T-cell (primary cell): ENCODE measurements around the gene STRN3. TPM values are rescaled to one million over a fixed set of nuclear protein-coding genes. Genes with fewer than 3 reads are reported as not detected.

Experiments used
- ATAC-seq, 4 experiments: fragments of 200-7000 bp in 3 of 4; fragments of 150-1000 bp in 1 of 4; cut with Tn5 transposase; replicated peaks in 1 of 4; 1 replicate in 3 of 4; 2 replicates in 1 of 4; pipeline ENCODE4 v1.10.0; 2021; ENCODE audit warnings: moderate library complexity in 3 of 4, mild to moderate bottlenecking in 2 of 4, moderate number of reproducible peaks in 1 of 4
- CTCF ChIA-PET, 2 donors: fragments of 300-600 bp; sonication (Branson Sonifier 250); formaldehyde crosslinking; loops; one replicate each; lab custom pipeline; 2022; ENCODE audit warnings: antibody characterized with exemption in 2 of 2; lab: Charles Lee
- POLR2A ChIA-PET, 2 donors: fragments of 300-600 bp; sonication (Branson Sonifier 250); formaldehyde crosslinking; loops; one replicate each; lab custom pipeline; 2022; ENCODE audit warnings: antibody characterized with exemption in 2 of 2; lab: Charles Lee
- DNase-seq, 35 experiments: peaks; one replicate each; pipeline versions ENCODE4 v3.0.0 to v3.0.0-alpha.2; 2013 to 2023
- H3K27ac ChIP-seq: one replicate; pipeline ENCODE4 v1.5.1; 2013; ENCODE audit warnings: low read length
- H3K27me3 ChIP-seq, 2 experiments: replicated peaks in 1 of 2; 1 replicate in 1 of 2; 2 replicates in 1 of 2; pipeline versions ENCODE4 v1.6.1 to v1.7.0; 2013; ENCODE audit warnings: low read length in 1 of 2, mixed read lengths in 1 of 2; ENCODE audit not compliant: control insufficient read depth in 2 of 2, insufficient read depth in 2 of 2; ENCODE audit errors: extremely low read depth in 1 of 2
- H3K36me3 ChIP-seq, 2 donors: 1 replicate in 1 of 2; 2 replicates in 1 of 2; pipeline versions ENCODE4 v1.6.1 to v1.7.0; 2013; ENCODE audit warnings: low read length in 1 of 2; ENCODE audit not compliant: control insufficient read depth in 2 of 2, insufficient read depth in 1 of 2; ENCODE audit errors: extremely low read depth in 1 of 2
- H3K4me1 ChIP-seq, 2 experiments: 1 replicate in 1 of 2; 2 replicates in 1 of 2; pipeline versions ENCODE4 v1.6.1 to v1.7.0; 2013; ENCODE audit warnings: low read length in 2 of 2, mixed read lengths in 1 of 2; ENCODE audit not compliant: insufficient read depth in 2 of 2, control insufficient read depth in 1 of 2; ENCODE audit errors: extremely low read depth in 1 of 2
- H3K4me3 ChIP-seq, 2 donors: 1 replicate in 1 of 2; 2 replicates in 1 of 2; pipeline versions ENCODE4 v1.5.1 to v1.7.0; 2013; ENCODE audit warnings: mild to moderate bottlenecking in 2 of 2, low read length in 1 of 2, moderate library complexity in 1 of 2; ENCODE audit not compliant: control insufficient read depth in 1 of 2; ENCODE audit errors: extremely low read depth in 1 of 2
- H3K9me3 ChIP-seq: 2 replicates; pipeline ENCODE4 v1.7.0; 2013
- H3K27ac Mint-ChIP-seq, 2 donors: one replicate each; pipeline ENCODE4 v1.8.0; 2020 to 2021; ENCODE audit warnings: mild to moderate bottlenecking in 2 of 2, mixed read lengths in 2 of 2
- H3K27me3 Mint-ChIP-seq, 2 donors: one replicate each; pipeline ENCODE4 v1.8.0; 2021 to 2022; ENCODE audit warnings: mixed read lengths in 2 of 2
- H3K36me3 Mint-ChIP-seq: one replicate; pipeline ENCODE4 v1.8.0; 2021; ENCODE audit warnings: mixed read lengths
- H3K4me1 Mint-ChIP-seq, 3 donors: one replicate each; pipeline ENCODE4 v1.8.0; 2020 to 2022; ENCODE audit warnings: mixed read lengths in 3 of 3, mild to moderate bottlenecking in 1 of 3
- H3K4me3 Mint-ChIP-seq, 3 donors: one replicate each; pipeline ENCODE4 v1.8.0; 2020 to 2022; ENCODE audit warnings: mild to moderate bottlenecking in 3 of 3, mixed read lengths in 3 of 3, moderate library complexity in 3 of 3
- H3K9me3 Mint-ChIP-seq, 3 donors: one replicate each; pipeline ENCODE4 v1.8.0; 2020 to 2022; ENCODE audit warnings: mixed read lengths in 3 of 3
- WGBS: methylation state at CpG from one replicate; pipeline ENCODE4 v1.1.5; 2013; ENCODE audit warnings: missing lambda C conversion rate; ENCODE audit not compliant: insufficient coverage; 5-methylcytosine and 5-hydroxymethylcytosine counted together
- total RNA-seq, 35 experiments: library from RNA in 6 of 35; stranded (reverse) in 6 of 35; fragments of 120-200 nt in 1 of 35; gene quantifications; one replicate each; pipeline versions ENCODE4 v1.2.1 to v1.2.4 and lab custom pipeline; 2013 to 2026

STRN3 gene
- total RNA-seq, 5 donors from 2014 or later (not counting 1 experiment from before 2014, with no cell fraction given) = 18.4 to 31.4 (median 21.5) TPM

DNA sequence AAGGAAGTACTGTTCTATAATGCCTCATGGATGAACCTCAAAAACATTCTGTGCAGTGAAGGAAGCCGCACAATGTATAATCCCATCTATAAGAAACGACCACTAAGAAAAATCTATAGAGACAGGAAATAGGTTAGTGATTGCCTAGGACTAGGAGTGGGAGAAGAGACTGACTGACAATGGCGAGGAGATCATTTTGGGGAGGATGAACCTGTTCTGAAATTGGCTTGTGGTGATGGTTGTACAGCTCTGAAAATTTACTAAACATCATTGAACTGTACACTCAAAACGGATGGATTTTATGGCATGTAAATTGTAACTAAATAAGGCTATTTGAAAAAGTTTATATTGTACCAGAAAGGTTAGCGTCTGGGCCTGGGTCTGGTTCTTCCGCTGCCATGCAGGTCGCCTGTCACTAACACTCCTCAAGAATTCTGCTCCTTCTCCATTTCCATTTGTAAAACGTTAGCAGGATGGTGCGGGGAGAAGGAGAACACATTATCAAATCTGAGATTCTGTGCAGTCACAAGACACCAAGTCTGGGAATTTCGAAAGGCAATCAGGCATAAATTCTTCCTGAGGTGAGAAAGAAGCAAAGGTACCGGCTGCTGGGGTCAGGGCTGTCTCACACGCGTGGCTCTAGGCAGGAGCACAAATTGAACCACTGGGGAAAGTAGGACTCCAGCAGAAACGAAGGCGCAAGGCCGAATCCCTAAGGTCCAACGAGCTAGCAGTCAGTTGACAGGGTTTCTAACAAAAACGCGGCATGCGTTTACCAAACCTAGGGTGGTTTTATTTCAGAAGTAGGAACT is 152.7 kb downstream of the STRN3 start:
- Mint-ChIP-seq H3K27ac (no peak overlapping the region), H3K4me3 (peak overlapping the region; percentile 29 to 79 (median 71)), H3K9me3 (no peaks in the 10 kb centered on the region), H3K27me3 (peaks cover 54 to 58% of the 10 kb centered on the region in 2 donors), H3K36me3 (no peaks in the 10 kb centered on the region), H3K4me1 (peaks cover 4 to 16% (median 13%) of the 10 kb centered on the region in 3 donors)
- H3K27me3 ChIP-seq = peaks cover 19 to 41% of the 10 kb centered on the region in 2 experiments
- ATAC-seq (no peak), DNase-seq (no peak)
- H3K4me1 ChIP-seq = peaks cover 0 to 17% of the 10 kb centered on the region in 2 experiments
- H3K36me3 ChIP-seq = no peaks in the 10 kb centered on the region
- H3K4me3 ChIP-seq = peak overlapping the region in 1 of 2 donors; percentile 69
- POLR2A ChIA-PET = no interaction called here
- H3K9me3 ChIP-seq = no peaks in the 10 kb centered on the region
- CTCF ChIA-PET = no interaction called here
- WGBS = 66% methylated on average over 13 of the region's 20 CpGs
- no peak overlapping the region for H3K27ac ChIP-seq

GRCh38 chr14:30872602-30873001 is 153.6 kb downstream of the STRN3 start:
- H3K27ac Mint-ChIP-seq = no peak overlapping the region
- Histone ChIP-seq H3K4me1 (peaks cover 0 to 17% of the 10 kb centered on the region in 2 experiments), H3K4me3 (no peak overlapping the region), H3K27ac (no peak overlapping the region), H3K27me3 (peaks cover 17 to 44% of the 10 kb centered on the region in 2 experiments), H3K36me3 (no peaks in the 10 kb centered on the region), H3K9me3 (no peaks in the 10 kb centered on the region)
- POLR2A ChIA-PET = no interaction called here
- H3K36me3 Mint-ChIP-seq = no peaks in the 10 kb centered on the region
- H3K27me3 Mint-ChIP-seq = peaks cover 52 to 55% of the 10 kb centered on the region in 2 donors
- no CpG with 5 or more reads among the region's 1 CpG for WGBS
- CTCF ChIA-PET = no interaction called here
- H3K4me1 Mint-ChIP-seq = peaks cover 4 to 16% (median 13%) of the 10 kb centered on the region in 3 donors
- ATAC-seq (no peak), DNase-seq (no peak)
- H3K9me3 Mint-ChIP-seq = no peaks in the 10 kb centered on the region
- H3K4me3 Mint-ChIP-seq = peak overlapping the region in 1 of 3 donors; percentile 79

- ChIA-PET POLR2A (no interaction called here), CTCF (interaction anchor here in 1 of 2 donors (0.7 kb wide), 1 partner anchor 1175 kb away, joined by 4 read pairs; no protein-coding TSS in a partner anchor)
- Histone ChIP-seq H3K4me1 (peaks cover 0 to 7% of the 10 kb centered on the region in 2 experiments), H3K36me3 (no peaks in the 10 kb centered on the region), H3K27ac (no peak overlapping the region), H3K4me3 (no peak overlapping the region), H3K27me3 (peaks cover 9 to 25% of the 10 kb centered on the region in 2 experiments), H3K9me3 (no peaks in the 10 kb centered on the region)
- no peak for ATAC-seq
- Mint-ChIP-seq H3K27me3 (peaks cover 33 to 41% of the 10 kb centered on the region in 2 donors), H3K27ac (no peak overlapping the region), H3K36me3 (no peaks in the 10 kb centered on the region), H3K4me1 (peaks cover 4 to 9% (median 7%) of the 10 kb centered on the region in 3 donors), H3K9me3 (no peaks in the 10 kb centered on the region), H3K4me3 (no peak overlapping the region)
- WGBS = no CpG with 5 or more reads among the region's 2 CpGs
- no peak for DNase-seq
Observed at GRCh38 chr14:30869551-30870155, 156.5 kb downstream of the STRN3 start.

DNA sequence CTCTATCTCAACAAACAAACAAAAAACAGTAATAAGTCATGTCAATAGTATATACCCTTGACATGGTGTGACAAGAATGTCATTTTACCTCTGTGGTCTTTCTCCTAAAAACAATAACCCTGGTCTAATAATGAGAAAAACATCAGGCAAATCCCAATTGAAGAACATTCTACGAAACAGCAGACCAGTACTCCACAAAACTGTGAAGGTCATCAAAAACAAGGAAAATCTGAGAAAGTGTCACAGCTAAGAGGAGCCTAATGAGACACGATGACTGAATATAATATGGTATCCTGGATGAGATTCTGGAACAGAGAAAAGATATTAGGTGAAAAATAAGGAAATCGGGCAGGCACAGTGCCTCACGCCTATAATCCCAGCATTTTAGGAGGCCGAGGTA is 157.4 kb downstream of the STRN3 start:
- WGBS = 86% methylated on average over 1 of the region's 5 CpGs
- CTCF ChIA-PET = interaction anchor here (0.7 kb wide), 2 partner anchors 414 to 1176 kb away, joined by 3 to 4 read pairs; no protein-coding TSS in a partner anchor
- no peak for DNase-seq

GRCh38 chr14:30864934-30865333 is 161.2 kb downstream of the STRN3 start:
- H3K36me3 Mint-ChIP-seq = no peaks in the 10 kb centered on the region
- no peak overlapping the region for H3K27ac Mint-ChIP-seq
- ATAC-seq (no peak), DNase-seq (no peak)
- H3K4me1 Mint-ChIP-seq = peaks cover 0 to 7% (median 5%) of the 10 kb centered on the region in 3 donors
- WGBS = 29% methylated on average over 1 of the region's 5 CpGs
- Histone ChIP-seq H3K27ac (no peak overlapping the region), H3K4me3 (no peak overlapping the region), H3K4me1 (no peaks in the 10 kb centered on the region), H3K27me3 (peaks cover 2 to 12% of the 10 kb centered on the region in 2 experiments), H3K9me3 (no peaks in the 10 kb centered on the region), H3K36me3 (no peaks in the 10 kb centered on the region)
- peaks cover 24 to 47% of the 10 kb centered on the region in 2 donors for H3K27me3 Mint-ChIP-seq
- POLR2A ChIA-PET = no interaction called here
- peaks cover 0 to 4% (median 0%) of the 10 kb centered on the region in 3 donors for H3K9me3 Mint-ChIP-seq
- no peak overlapping the region for H3K4me3 Mint-ChIP-seq
- CTCF ChIA-PET = no interaction called here

More for the DNA sequence above, 157.4 kb downstream of the STRN3 start:
- Mint-ChIP-seq H3K36me3 (no peaks in the 10 kb centered on the region), H3K4me1 (peaks cover 3 to 6% (median 6%) of the 10 kb centered on the region in 3 donors), H3K4me3 (no peak overlapping the region), H3K27me3 (peaks cover 29 to 43% of the 10 kb centered on the region in 2 donors), H3K9me3 (no peaks in the 10 kb centered on the region), H3K27ac (no peak overlapping the region)
- Histone ChIP-seq H3K4me1 (peaks cover 0 to 1% of the 10 kb centered on the region in 2 experiments), H3K36me3 (no peaks in the 10 kb centered on the region), H3K9me3 (no peaks in the 10 kb centered on the region), H3K27me3 (peaks cover 9 to 19% of the 10 kb centered on the region in 2 experiments), H3K4me3 (no peak overlapping the region), H3K27ac (no peak overlapping the region)
- no peak for ATAC-seq
- POLR2A ChIA-PET = no interaction called here

- no peak for DNase-seq
- ATAC-seq = no peak
- no peaks in the 10 kb centered on the region for H3K4me1 ChIP-seq
- peaks cover 0 to 7% (median 5%) of the 10 kb centered on the region in 3 donors for H3K4me1 Mint-ChIP-seq
- H3K27ac Mint-ChIP-seq = no peak overlapping the region
- POLR2A ChIA-PET = interaction anchor here in 1 of 2 donors (0.7 kb wide), 1 partner anchor 151 kb away, joined by 3 read pairs; no protein-coding TSS in a partner anchor
- no peak overlapping the region for H3K27ac ChIP-seq
- no peak overlapping the region for H3K4me3 ChIP-seq
- no peaks in the 10 kb centered on the region for H3K36me3 Mint-ChIP-seq
- no peaks in the 10 kb centered on the region for H3K36me3 ChIP-seq
- H3K9me3 Mint-ChIP-seq = peaks cover 0 to 4% (median 0%) of the 10 kb centered on the region in 3 donors
- H3K27me3 Mint-ChIP-seq = peaks cover 24 to 49% of the 10 kb centered on the region in 2 donors
- peaks cover 2 to 6% of the 10 kb centered on the region in 2 experiments for H3K27me3 ChIP-seq
- no CpG with 5 or more reads among the region's 1 CpG for WGBS
- no peaks in the 10 kb centered on the region for H3K9me3 ChIP-seq
- CTCF ChIA-PET = no interaction called here
- no peak overlapping the region for H3K4me3 Mint-ChIP-seq
Observed at GRCh38 chr14:30861200-30861599, 165.0 kb downstream of the STRN3 start.
